Frontal cortex (tissue), 4 donors: ENCODE data around the gene TELO2. TPM values are rescaled to one million over a fixed set of nuclear protein-coding genes. Genes with fewer than 3 reads are reported as not detected.

Experiments used
- DNase-seq, 2 donors: peaks; one replicate each; pipeline ENCODE4 v3.0.0; 2012; ENCODE audit warnings: low spot score in 2 of 2
- FAIRE-seq: peaks from 2 replicates; lab custom pipeline; 2012; peaks lifted over from hg19 to GRCh38; lab: Jason Lieb, UNC
- total RNA-seq: library from RNA; depleted of rRNA; stranded (reverse); fragments of >200 nt; gene quantifications from one replicate; pipeline ENCODE4 v1.2.3, GENCODE V29; 2014
- donor health status: control.
- donor health status: control.
- donor health status: control.

The TELO2 gene
- total RNA-seq, 1 donor from 2014 or later, result 14.3 TPM

GRCh38 chr16:1545044-1546040 is 52.2 kb downstream of the TELO2 start:
- DNase-seq, result no peak
- no peak for FAIRE-seq

GRCh38 chr16:1546430-1546829 is 53.3 kb downstream of the TELO2 start:
- no peak for DNase-seq

GRCh38 chr16:1548233-1548632 is 55.1 kb downstream of the TELO2 start:
- no peak for FAIRE-seq

More at GRCh38 chr16:1546430-1546829, 53.3 kb downstream of the TELO2 start:
- no peak for FAIRE-seq

GRCh38 chr16:1548727-1549126 is 55.6 kb downstream of the TELO2 start:
- FAIRE-seq (no peak), DNase-seq (no peak)

More at GRCh38 chr16:1548233-1548632, 55.1 kb downstream of the TELO2 start:
- DNase-seq, result no peak

DNA sequence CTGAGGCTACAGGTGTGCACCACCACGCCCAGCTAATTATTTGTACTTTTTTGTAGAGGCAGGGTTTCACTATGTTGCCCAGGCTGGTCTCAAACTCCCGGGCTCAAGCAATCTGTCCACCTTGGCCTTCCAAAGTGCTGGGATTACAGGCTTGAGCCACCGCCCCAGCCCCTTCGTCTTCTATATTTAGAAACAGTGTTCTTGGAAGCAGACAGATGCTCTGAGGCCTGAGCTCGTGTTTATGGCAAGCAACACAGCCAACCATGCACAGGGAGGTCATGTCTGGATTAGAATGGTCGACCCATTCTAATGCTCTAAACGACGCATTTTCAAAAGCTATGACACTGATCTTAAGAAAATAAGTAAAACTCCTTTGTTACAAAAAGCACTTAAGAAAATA is 56.9 kb downstream of the TELO2 start:
- no peak for FAIRE-seq
- DNase-seq, result no peak

GRCh38 chr16:1550696-1551095 is 57.5 kb downstream of the TELO2 start:
- FAIRE-seq (no peak), DNase-seq (no peak)

DNA sequence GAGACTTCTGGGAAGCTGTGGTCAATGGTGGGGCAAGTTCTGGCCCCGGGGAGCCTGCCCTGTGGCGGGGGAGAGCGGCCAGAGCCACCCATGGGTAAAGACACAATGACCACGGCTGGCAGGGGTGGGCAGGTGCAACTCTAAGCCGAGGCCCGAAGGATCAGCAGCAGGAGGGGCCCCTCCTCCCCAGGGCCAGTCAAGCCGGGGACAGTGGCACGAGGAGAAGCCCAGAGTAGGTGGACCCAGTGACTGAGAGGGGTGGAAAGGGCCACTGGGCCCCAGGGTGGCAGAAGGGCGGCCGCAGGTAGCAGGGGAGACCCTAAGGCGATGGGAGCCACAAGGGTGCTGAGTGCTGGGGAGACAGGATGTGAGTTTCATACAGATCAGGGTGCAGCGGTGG is 58.0 kb downstream of the TELO2 start:
- DNase-seq, result no peak
- FAIRE-seq, result no peak

- FAIRE-seq, result no peak
- no peak for DNase-seq
These were observed 59.0 kb downstream of the TELO2 start for GRCh38 chr16:1552129-1552528.

DNA sequence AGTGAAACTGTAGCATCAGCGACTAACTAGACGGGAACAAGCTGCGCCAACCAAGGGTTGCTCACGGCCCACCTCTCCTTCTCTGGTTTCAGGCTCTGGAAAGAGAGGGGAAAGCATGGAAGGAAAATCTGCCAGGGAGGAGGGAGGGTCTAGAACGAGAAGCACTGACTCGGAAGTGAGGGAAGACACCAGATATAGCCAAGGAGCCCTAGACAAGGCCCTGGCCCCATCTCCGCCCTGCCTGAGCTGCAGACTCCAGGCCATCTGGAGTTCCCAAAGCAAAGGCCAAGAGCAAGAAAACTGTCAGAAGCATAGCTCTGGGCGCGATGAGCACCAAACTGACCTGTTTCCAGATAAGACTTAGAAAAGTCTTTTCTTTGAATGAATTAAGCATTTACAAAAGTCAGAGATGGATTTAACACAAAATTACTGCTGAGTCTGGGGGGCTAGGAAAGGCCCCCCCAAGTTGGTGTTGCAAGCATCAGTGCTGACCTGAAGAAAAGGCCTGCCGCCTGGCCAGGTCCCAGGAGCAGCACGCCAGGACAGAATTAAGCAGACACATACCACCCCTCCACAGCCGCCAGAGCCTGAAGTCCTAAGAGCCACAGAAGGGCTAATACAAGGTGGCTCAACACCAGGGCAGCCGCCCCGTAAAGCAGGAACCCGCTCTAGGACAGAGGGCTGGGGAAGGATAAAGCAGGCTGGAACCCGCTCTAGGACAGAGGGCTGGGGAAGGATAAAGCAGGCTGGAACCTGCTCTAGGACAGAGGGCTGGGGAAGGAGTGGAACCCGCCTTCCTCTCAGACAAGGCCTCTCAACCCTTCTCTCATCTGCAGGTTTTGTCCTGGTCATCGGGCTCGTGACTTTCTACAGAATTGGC is 61.0 kb downstream of the TELO2 start:
- DNase-seq, result no peak
- FAIRE-seq, result no peak

- FAIRE-seq, result no peak
- no peak for DNase-seq
These were observed 61.8 kb downstream of the TELO2 start for GRCh38 chr16:1554826-1555445.

DNA sequence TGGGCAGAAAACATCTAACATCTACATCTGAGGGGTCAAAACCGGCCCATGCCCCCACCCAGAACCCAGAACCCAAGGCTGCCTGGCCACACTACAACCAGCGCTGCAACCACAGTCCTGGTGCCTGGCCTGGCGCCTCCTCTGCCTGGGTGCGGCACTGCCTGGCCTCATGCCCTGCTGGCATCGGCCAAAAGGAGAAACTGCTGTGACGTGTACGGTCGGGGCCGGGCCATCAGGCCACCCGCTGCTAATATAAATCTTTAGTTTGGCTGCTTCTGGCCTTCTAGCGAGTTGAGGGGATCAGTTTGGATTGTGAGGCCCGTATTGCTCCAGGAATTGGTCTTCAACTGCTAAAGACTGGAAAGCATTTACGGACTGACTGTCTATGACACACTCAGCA is 63.1 kb downstream of the TELO2 start:
- no peak for FAIRE-seq

GRCh38 chr16:1557074-1557473 is 63.9 kb downstream of the TELO2 start:
- FAIRE-seq (no peak), DNase-seq (no peak)

More for the DNA sequence above, 63.1 kb downstream of the TELO2 start:
- no peak for DNase-seq

DNA sequence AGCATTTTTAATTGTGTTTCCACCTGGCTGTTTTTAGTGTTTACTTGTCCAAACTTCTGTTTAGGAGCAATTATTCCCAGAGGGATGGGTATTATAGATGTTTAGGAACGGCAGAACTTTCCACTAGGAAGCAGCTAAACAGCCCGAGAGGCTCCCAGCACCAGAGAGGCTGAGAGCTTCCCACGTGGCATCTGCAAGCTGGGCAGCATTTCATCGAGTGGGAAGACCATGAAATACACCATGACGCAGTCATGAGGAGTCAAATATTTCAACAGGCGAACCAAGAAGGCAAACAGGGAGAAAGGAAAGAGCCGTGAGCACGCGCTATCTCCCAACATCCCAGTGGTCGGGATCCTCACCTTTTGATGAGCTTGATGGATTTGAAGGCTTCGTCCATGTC is 64.4 kb downstream of the TELO2 start:
- DNase-seq (no peak), FAIRE-seq (no peak)

GRCh38 chr16:1559446-1559975 is 66.4 kb downstream of the TELO2 start:
- FAIRE-seq (no peak), DNase-seq (no peak)

Other genes starting within 250 kb of the TELO2 start
- not detected for gene TPSD1, start 237.3 kb upstream of the TELO2 start, total RNA-seq
- 48.5 TPM for gene UBE2I, start 183.7 kb upstream of the TELO2 start, total RNA-seq
- 11.4 TPM for gene BAIAP3, start 159.7 kb upstream of the TELO2 start, total RNA-seq
- gene TSR3, start 141.5 kb upstream of the TELO2 start, total RNA-seq, result 39.5 TPM
- gene GNPTG, start 141.4 kb upstream of the TELO2 start, total RNA-seq, result 17.9 TPM
- gene UNKL, start 78.7 kb upstream of the TELO2 start, total RNA-seq, result 8.2 TPM
- gene UQCC4, start 72.6 kb upstream of the TELO2 start, total RNA-seq, result 13.5 TPM
- gene PERCC1, start 62.3 kb upstream of the TELO2 start, total RNA-seq, result not detected
- 0.41 TPM for gene CCDC154, start 48.8 kb upstream of the TELO2 start, total RNA-seq
- gene CLCN7, start 18.3 kb upstream of the TELO2 start, total RNA-seq, result 29.3 TPM
- not detected for gene PTX4, start 4.4 kb upstream of the TELO2 start, total RNA-seq
- 3.7 TPM for gene TMEM204, start 40.3 kb downstream of the TELO2 start, total RNA-seq
- 41.2 TPM for gene IFT140, start 118.7 kb downstream of the TELO2 start, total RNA-seq
- 8.2 TPM for gene CRAMP1, start 119.0 kb downstream of the TELO2 start, total RNA-seq
- 28.5 TPM for gene JPT2, start 184.9 kb downstream of the TELO2 start, total RNA-seq
- 66.0 TPM for gene MAPK8IP3, start 212.8 kb downstream of the TELO2 start, total RNA-seq